ENCODE measurements around the gene RCAN3. TPM values are rescaled to one million over a fixed set of nuclear protein-coding genes. Genes with fewer than 3 reads are reported as not detected.

RCAN3 gene
- total and polyA plus RNA-seq, 8 donors = 2.9 to 52.0 (median 8.7) TPM

DNA sequence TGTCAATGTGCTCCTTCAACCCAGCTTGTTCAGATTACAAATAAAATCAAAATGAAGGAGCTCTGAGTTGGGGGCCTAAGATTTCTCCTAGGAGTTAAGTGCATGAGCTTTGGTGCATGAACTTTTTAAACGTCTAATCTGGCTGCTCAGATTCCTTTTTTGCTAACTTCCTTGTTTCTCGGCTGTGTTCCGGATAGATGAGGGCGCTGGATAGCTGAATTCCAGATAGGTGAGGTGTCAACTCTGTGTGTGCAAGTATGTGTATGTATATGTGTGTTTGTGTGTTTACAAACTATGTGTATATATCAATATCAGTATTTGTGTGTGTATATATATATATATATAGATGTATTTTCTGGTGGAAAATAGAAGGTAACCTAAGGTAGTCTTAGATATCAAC is 37.5 kb upstream of the RCAN3 start:
- H3K4me1 ChIP-seq = peaks cover 0 to 16% (median 5%) of the 10 kb centered on the region in 4 donors
- H3K27me3 ChIP-seq = no peaks in the 10 kb centered on the region
- H3K9me3 ChIP-seq = no peaks in the 10 kb centered on the region
- no peak overlapping the region for H3K4me3 ChIP-seq
- TF ChIP-seq, protein P1, sequence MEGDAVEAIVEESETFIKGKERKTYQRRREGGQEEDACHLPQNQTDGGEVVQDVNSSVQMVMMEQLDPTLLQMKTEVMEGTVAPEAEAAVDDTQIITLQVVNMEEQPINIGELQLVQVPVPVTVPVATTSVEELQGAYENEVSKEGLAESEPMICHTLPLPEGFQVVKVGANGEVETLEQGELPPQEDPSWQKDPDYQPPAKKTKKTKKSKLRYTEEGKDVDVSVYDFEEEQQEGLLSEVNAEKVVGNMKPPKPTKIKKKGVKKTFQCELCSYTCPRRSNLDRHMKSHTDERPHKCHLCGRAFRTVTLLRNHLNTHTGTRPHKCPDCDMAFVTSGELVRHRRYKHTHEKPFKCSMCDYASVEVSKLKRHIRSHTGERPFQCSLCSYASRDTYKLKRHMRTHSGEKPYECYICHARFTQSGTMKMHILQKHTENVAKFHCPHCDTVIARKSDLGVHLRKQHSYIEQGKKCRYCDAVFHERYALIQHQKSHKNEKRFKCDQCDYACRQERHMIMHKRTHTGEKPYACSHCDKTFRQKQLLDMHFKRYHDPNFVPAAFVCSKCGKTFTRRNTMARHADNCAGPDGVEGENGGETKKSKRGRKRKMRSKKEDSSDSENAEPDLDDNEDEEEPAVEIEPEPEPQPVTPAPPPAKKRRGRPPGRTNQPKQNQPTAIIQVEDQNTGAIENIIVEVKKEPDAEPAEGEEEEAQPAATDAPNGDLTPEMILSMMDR (IDR thresholded peaks at IDR 0.05) = no peak
- TF ChIP-seq EP300 (IDR thresholded peaks at IDR 0.05) (no peak), POLR2A (IDR thresholded peaks at IDR 0.05) (no peak), POLR2AphosphoS5 (IDR thresholded peaks at IDR 0.05) (no peak)
- peaks cover 0 to 94% (median 74%) of the 10 kb centered on the region in 4 donors for H3K36me3 ChIP-seq
- WGBS, 5 donors = 37 to 50% (median 42%) methylated on average over 4 of the region's 4 CpGs
- H3K27ac ChIP-seq = no peak overlapping the region
- intact Hi-C loops (cut with DNase I; ENCODE audit: low total_unique reads) = no loop called here
- peak in 1 of 2 donors; percentile 33 for DNase-seq

DNA sequence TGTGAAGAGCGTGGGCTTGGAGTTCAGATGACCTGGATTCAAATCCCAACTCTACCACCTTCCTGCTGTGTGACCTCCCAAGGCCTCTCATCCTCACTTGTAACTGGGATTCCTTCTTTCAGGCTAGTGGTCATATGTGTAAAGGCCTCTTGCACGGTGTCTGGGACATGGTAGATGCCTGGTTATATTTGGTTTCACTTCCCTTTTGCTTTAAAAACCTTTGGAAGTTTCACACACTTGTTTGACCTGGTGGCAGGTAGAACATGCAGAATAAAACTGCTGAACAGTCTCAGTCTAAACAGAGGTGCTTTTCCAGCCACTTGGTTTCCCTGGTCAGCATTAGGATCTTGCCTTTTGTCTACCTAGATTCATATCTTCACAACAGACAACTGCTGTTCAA is 37.0 kb upstream of the RCAN3 start:
- 82 to 86% (median 85%) methylated on average over 2 of the region's 2 CpGs for WGBS, 5 donors
- intact Hi-C loops (cut with DNase I; ENCODE audit: low total_unique reads) = no loop called here
- TF ChIP-seq, protein P1 (IDR thresholded peaks at IDR 0.05) = no peak
- TF ChIP-seq EP300 (IDR thresholded peaks at IDR 0.05) = no peak
- no peak for TF ChIP-seq POLR2A (IDR thresholded peaks at IDR 0.05)
- TF ChIP-seq POLR2AphosphoS5 (IDR thresholded peaks at IDR 0.05) = no peak
- Histone ChIP-seq H3K36me3 (peaks cover 0 to 91% (median 70%) of the 10 kb centered on the region in 4 donors), H3K27me3 (no peaks in the 10 kb centered on the region), H3K9me3 (no peaks in the 10 kb centered on the region), H3K4me3 (no peak overlapping the region), H3K27ac (no peak overlapping the region), H3K4me1 (peaks cover 0 to 16% (median 5%) of the 10 kb centered on the region in 4 donors)
- no peak for DNase-seq

DNA sequence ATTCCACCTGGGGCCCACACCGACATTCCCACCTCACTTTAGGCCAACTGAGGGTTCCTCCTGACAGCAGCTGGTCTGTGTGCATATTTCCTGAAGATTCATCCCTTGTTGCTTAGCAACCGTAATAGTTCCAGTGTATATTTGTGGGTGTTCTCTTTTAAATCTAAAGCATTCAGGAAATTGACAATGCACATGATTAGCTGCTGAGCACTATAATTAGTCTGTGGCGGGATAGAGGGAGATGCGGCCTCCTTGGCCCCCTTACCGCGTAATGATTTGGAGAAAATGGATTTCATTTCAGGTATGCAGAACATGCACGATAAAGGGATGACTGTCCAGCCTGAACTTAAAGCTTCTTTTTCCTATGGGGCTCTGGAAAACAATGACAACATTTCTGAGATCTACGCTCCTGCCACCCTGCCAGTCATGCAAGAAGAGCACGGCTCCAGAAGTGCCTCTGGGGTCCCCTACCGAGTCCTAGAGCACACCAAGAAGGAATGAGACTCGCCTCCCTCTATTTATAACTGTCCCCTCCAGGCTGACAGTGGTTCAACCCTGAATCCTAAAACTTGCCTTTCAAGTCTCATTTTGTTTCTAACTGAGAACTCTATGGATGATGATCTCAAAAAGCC is 33.8 kb upstream of the RCAN3 start:
- TF ChIP-seq POLR2A (IDR thresholded peaks at IDR 0.05) = no peak
- TF ChIP-seq, protein P1 (IDR thresholded peaks at IDR 0.05) = no peak
- H3K4me3 ChIP-seq = no peak overlapping the region
- intact Hi-C loops (cut with DNase I; ENCODE audit: low total_unique reads) = no loop called here
- no peak overlapping the region for H3K27ac ChIP-seq
- H3K9me3 ChIP-seq = no peaks in the 10 kb centered on the region
- H3K4me1 ChIP-seq = peaks cover 0 to 12% (median 4%) of the 10 kb centered on the region in 4 donors
- DNase-seq = no peak
- no peaks in the 10 kb centered on the region for H3K27me3 ChIP-seq
- H3K36me3 ChIP-seq = peaks cover 0 to 65% (median 53%) of the 10 kb centered on the region in 4 donors
- 89 to 93% (median 91%) methylated on average over 11 of the region's 11 CpGs for WGBS, 5 donors

DNA sequence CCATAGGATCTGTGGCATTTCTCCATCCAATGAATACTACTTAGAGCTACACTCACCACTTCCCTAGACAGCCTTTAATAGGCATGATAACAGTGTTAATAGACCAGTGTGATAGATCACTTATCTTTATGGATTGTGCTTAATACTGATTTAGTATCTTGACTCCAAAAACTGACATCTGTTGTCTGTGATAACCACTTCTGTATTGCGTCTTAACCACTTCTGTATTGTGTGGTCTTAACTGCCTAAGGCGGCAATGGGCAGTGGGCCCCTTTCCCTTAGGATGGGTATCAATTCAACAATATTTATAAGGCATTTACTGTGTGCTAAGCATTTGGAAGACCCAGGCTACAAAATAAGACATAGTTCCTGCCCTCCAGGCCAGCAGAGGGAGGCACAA is 32.0 kb upstream of the RCAN3 start:
- TF ChIP-seq EP300 (IDR thresholded peaks at IDR 0.05) (no peak), POLR2AphosphoS5 (IDR thresholded peaks at IDR 0.05) (no peak), POLR2A (IDR thresholded peaks at IDR 0.05) (no peak)
- TF ChIP-seq, protein P1 (IDR thresholded peaks at IDR 0.05) = no peak
- Histone ChIP-seq H3K36me3 (peaks cover 0 to 47% (median 38%) of the 10 kb centered on the region in 4 donors), H3K27me3 (no peaks in the 10 kb centered on the region), H3K9me3 (no peaks in the 10 kb centered on the region), H3K4me3 (no peak overlapping the region), H3K27ac (no peak overlapping the region), H3K4me1 (no peaks in the 10 kb centered on the region)
- WGBS, 5 donors = 81 to 97% (median 93%) methylated on average over 2 of the region's 2 CpGs
- no peak for DNase-seq
- intact Hi-C loops (cut with DNase I; ENCODE audit: low total_unique reads) = no loop called here
